Measurements from ENCODE around the gene HNRNPLL. TPM values are rescaled to one million over a fixed set of nuclear protein-coding genes. Genes with fewer than 3 reads are reported as not detected.

The HNRNPLL gene
- total RNA-seq, 1 donor from 2014 or later: 12.3 TPM

GRCh38 chr2:38598200-38598990 is 4.3 kb downstream of the HNRNPLL start:
- ATAC-seq (no peak), DNase-seq (ENCODE audit: low spot score) (no peak)

GRCh38 chr2:38597115-38597514 is 5.6 kb downstream of the HNRNPLL start:
- ATAC-seq (no peak), DNase-seq (ENCODE audit: low spot score) (no peak)

- no peak for ATAC-seq
- DNase-seq (ENCODE audit: low spot score): no peak
Observed at GRCh38 chr2:38596229-38596628, 6.5 kb downstream of the HNRNPLL start.

GRCh38 chr2:38592951-38593350 is 9.8 kb downstream of the HNRNPLL start:
- ATAC-seq (no peak), DNase-seq (ENCODE audit: low spot score) (no peak)

GRCh38 chr2:38591152-38591551 is 11.6 kb downstream of the HNRNPLL start:
- no peak for ATAC-seq
- DNase-seq (ENCODE audit: low spot score): no peak

- ATAC-seq (no peak), DNase-seq (ENCODE audit: low spot score) (no peak)
Observed at GRCh38 chr2:38590053-38590452, 12.7 kb downstream of the HNRNPLL start.

GRCh38 chr2:38586931-38587330 is 15.8 kb downstream of the HNRNPLL start:
- no peak for ATAC-seq
- no peak for DNase-seq (ENCODE audit: low spot score)

- ATAC-seq (no peak), DNase-seq (ENCODE audit: low spot score) (no peak)
Observed at GRCh38 chr2:38584881-38585280, 17.8 kb downstream of the HNRNPLL start.

- no peak for DNase-seq (ENCODE audit: low spot score)
- no peak for ATAC-seq
Observed at GRCh38 chr2:38583994-38584393, 18.7 kb downstream of the HNRNPLL start.

GRCh38 chr2:38583524-38583923 is 19.2 kb downstream of the HNRNPLL start:
- ATAC-seq: no peak
- no peak for DNase-seq (ENCODE audit: low spot score)

- ATAC-seq: peak; percentile 94
- DNase-seq (ENCODE audit: low spot score): no peak
Observed at GRCh38 chr2:38581193-38582147, 21.3 kb downstream of the HNRNPLL start.

- no peak for DNase-seq (ENCODE audit: low spot score)
- ATAC-seq: no peak
Observed at GRCh38 chr2:38580115-38580636, 22.6 kb downstream of the HNRNPLL start.

- no peak for ATAC-seq
Observed at GRCh38 chr2:38578832-38579231, 23.9 kb downstream of the HNRNPLL start.

GRCh38 chr2:38574278-38574677 is 28.4 kb downstream of the HNRNPLL start:
- no peak for ATAC-seq
- no peak for DNase-seq (ENCODE audit: low spot score)

More at GRCh38 chr2:38578832-38579231, 23.9 kb downstream of the HNRNPLL start:
- DNase-seq (ENCODE audit: low spot score): no peak

GRCh38 chr2:38572167-38572566 is 30.6 kb downstream of the HNRNPLL start:
- ATAC-seq: no peak
- DNase-seq (ENCODE audit: low spot score): no peak

- ATAC-seq (no peak), DNase-seq (ENCODE audit: low spot score) (no peak)
Observed at GRCh38 chr2:38571193-38571592, 31.5 kb downstream of the HNRNPLL start.

GRCh38 chr2:38568724-38569436 is 33.8 kb downstream of the HNRNPLL start:
- ATAC-seq (peak; percentile 84), DNase-seq (ENCODE audit: low spot score) (no peak)

GRCh38 chr2:38565333-38565732 is 37.4 kb downstream of the HNRNPLL start:
- ATAC-seq (no peak), DNase-seq (ENCODE audit: low spot score) (no peak)

GRCh38 chr2:38561691-38562090 is 41.0 kb downstream of the HNRNPLL start:
- ATAC-seq: no peak

GRCh38 chr2:38560092-38560491 is 42.6 kb downstream of the HNRNPLL start:
- ATAC-seq (no peak), DNase-seq (ENCODE audit: low spot score) (no peak)

More at GRCh38 chr2:38561691-38562090, 41.0 kb downstream of the HNRNPLL start:
- no peak for DNase-seq (ENCODE audit: low spot score)

GRCh38 chr2:38557981-38558380 is 44.7 kb downstream of the HNRNPLL start:
- ATAC-seq: no peak
- no peak for DNase-seq (ENCODE audit: low spot score)
